ENCODE results near the gene LIMS2. TPM values are rescaled to one million over a fixed set of nuclear protein-coding genes. Genes with fewer than 3 reads are reported as not detected.

LIMS2 gene
- total RNA-seq, 2 experiments from 2014 or later: 6.1 to 7.0 TPM

DNA sequence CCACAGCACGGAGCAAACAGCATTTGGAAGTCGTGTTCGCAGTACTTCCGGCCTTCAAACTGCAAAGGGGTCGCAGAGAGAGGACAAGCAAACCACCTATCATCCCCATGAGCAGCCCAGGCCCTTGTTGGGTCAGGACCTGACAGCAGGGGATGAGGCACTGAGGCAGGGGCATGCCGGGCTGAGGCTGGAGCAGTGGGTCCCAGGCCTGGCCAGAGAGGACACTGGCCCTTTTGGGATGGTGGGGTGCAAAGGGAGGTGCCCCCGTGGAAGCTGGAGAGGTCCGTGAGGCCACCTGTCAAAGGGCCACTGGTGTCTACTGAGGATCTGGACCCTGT lies 20.5 kb downstream of the LIMS2 start:
- Histone ChIP-seq H3K4me3 (ENCODE audit: low read length) (no peak overlapping the region), H3K4me1 (ENCODE audit: insufficient read depth, low read length) (peaks cover 2% of the 10 kb centered on the region), H3K27me3 (ENCODE audit: control insufficient read depth in 1 of 2, insufficient read depth in 2 of 2, low read length in 2 of 2) (no peaks in the 10 kb centered on the region), H3K9me3 (ENCODE audit: control insufficient read depth in 1 of 2, insufficient read depth in 1 of 2, low read length in 2 of 2) (peaks cover 0 to 8% of the 10 kb centered on the region in 2 experiments), H3K36me3 (ENCODE audit: insufficient read depth, low read length) (no peaks in the 10 kb centered on the region), H3K27ac (ENCODE audit: low read depth in 1 of 2, low read length in 2 of 2) (no peak overlapping the region)
- Mint-ChIP-seq H3K4me3 (no peak overlapping the region), H3K36me3 (ENCODE audit: low read depth) (no peaks in the 10 kb centered on the region), H3K27ac (no peak overlapping the region), H3K27me3 (peaks cover under 1% of the 10 kb centered on the region), H3K9me3 (no peaks in the 10 kb centered on the region), H3K4me1 (ENCODE audit: low read depth) (peaks cover 1% of the 10 kb centered on the region)
- DNase-seq: no peak
- ChIA-PET CTCF (interaction anchor here (1.6 kb wide), 1 partner anchor 63 kb away, joined by 5 read pairs; no protein-coding TSS in a partner anchor), POLR2A (no interaction called here)
- ATAC-seq (ENCODE audit: poor library complexity): no peak
- TF ChIP-seq, protein P1, sequence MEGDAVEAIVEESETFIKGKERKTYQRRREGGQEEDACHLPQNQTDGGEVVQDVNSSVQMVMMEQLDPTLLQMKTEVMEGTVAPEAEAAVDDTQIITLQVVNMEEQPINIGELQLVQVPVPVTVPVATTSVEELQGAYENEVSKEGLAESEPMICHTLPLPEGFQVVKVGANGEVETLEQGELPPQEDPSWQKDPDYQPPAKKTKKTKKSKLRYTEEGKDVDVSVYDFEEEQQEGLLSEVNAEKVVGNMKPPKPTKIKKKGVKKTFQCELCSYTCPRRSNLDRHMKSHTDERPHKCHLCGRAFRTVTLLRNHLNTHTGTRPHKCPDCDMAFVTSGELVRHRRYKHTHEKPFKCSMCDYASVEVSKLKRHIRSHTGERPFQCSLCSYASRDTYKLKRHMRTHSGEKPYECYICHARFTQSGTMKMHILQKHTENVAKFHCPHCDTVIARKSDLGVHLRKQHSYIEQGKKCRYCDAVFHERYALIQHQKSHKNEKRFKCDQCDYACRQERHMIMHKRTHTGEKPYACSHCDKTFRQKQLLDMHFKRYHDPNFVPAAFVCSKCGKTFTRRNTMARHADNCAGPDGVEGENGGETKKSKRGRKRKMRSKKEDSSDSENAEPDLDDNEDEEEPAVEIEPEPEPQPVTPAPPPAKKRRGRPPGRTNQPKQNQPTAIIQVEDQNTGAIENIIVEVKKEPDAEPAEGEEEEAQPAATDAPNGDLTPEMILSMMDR (IDR thresholded peaks at IDR 0.05): no peak
- intact Hi-C loops (cut with DNase I, micrococcal nuclease): no loop called here

DNA sequence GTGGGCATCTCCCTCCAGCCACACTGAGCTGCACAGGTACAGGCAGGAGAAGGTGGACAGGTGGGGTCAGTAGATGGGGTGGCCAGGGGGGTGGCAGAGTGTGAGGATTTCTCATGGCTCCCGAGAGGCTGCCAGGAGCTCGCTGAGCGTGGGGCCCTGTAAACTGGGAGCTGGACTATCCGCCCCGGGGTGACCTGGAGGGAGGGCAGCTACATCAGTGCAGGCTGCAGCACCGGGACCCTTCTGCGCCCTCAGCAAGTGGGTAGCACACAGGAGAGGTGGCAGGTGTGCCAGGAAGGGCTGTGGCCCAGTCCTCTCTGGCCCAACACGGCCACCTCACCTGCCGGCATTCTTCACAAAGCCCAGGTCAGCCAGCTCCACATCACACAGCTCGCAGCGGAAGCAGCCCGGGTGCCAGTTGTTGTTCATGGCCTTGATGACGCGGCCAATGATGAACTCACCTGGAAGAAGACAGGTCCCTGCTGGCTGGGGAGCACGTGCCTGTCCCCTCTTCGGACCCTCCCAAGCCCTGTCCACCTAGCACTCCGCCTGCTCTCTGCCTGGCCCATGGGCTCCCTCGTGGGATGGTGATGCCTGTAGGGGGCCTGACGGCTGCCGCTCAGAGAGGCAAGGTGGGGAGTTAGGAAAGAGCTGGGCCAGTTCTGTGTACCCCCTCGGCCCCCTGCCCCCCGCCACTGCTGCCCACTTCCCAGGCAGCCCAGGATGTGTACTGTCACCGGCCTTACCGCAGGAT lies 21.1 kb downstream of the LIMS2 start:
- no peak for DNase-seq
- ChIA-PET CTCF (interaction anchor here (2.4 kb wide), 1 partner anchor 62 kb away, joined by 9 read pairs; no protein-coding TSS in a partner anchor), POLR2A (interaction anchor here (0.7 kb wide), 1 partner anchor 128 kb away, joined by 3 read pairs; the partner anchor contains the start of gene IWS1)
- H3K27ac ChIP-seq (ENCODE audit: low read depth in 1 of 2, low read length in 2 of 2): no peak overlapping the region
- Mint-ChIP-seq H3K9me3 (no peaks in the 10 kb centered on the region), H3K27ac (no peak overlapping the region), H3K4me1 (ENCODE audit: low read depth) (peaks cover 7% of the 10 kb centered on the region), H3K36me3 (ENCODE audit: low read depth) (no peaks in the 10 kb centered on the region), H3K4me3 (no peak overlapping the region), H3K27me3 (no peaks in the 10 kb centered on the region)
- no peak overlapping the region for H3K4me3 ChIP-seq (ENCODE audit: low read length)
- H3K27me3 ChIP-seq (ENCODE audit: control insufficient read depth in 1 of 2, insufficient read depth in 2 of 2, low read length in 2 of 2): no peaks in the 10 kb centered on the region
- no peak for ATAC-seq (ENCODE audit: poor library complexity)
- intact Hi-C loops (cut with DNase I, micrococcal nuclease): no loop called here
- H3K9me3 ChIP-seq (ENCODE audit: control insufficient read depth in 1 of 2, insufficient read depth in 1 of 2, low read length in 2 of 2): peaks cover 0 to 3% of the 10 kb centered on the region in 2 experiments
- H3K36me3 ChIP-seq (ENCODE audit: insufficient read depth, low read length): no peaks in the 10 kb centered on the region
- TF ChIP-seq, protein P1 (IDR thresholded peaks at IDR 0.05): no peak
- H3K4me1 ChIP-seq (ENCODE audit: insufficient read depth, low read length): peaks cover 8% of the 10 kb centered on the region

DNA sequence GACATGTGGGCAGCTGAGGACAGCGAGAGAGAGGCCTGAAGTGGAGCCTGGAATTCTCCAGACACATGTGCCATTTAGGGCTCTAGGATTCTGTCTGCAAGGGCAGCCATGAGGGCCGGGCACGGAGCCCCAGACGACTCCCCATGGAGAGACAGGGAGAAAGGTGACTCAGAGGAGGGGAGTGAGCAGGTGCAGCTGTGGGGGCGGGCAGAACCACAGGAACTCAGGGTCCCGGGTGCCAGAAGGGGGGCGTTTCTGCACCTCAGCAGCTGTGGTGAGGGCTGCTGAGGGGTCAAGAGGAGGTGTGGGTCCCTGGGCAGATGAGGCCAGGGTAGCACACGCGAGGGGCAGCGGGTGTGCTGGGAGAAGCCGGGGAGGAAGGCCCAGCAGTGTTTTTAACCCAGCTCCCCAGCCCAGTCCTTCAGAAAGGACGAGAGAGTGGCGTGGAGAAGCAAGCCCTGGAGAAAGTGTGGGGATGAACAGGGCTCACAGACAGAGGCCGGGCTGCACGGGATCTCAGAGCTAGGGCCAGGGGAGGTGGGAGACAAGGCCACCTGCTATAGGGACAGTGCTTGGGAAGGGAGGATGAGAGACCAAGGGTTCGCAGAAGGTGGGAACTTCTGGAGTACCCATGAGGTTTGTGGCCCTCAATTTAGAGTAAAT lies 21.8 kb downstream of the LIMS2 start:
- Mint-ChIP-seq H3K27ac (no peak overlapping the region), H3K27me3 (no peaks in the 10 kb centered on the region), H3K36me3 (ENCODE audit: low read depth) (no peaks in the 10 kb centered on the region), H3K4me1 (ENCODE audit: low read depth) (peaks cover 14% of the 10 kb centered on the region), H3K4me3 (no peak overlapping the region), H3K9me3 (no peaks in the 10 kb centered on the region)
- Histone ChIP-seq H3K9me3 (ENCODE audit: control insufficient read depth in 1 of 2, insufficient read depth in 1 of 2, low read length in 2 of 2) (no peaks in the 10 kb centered on the region), H3K36me3 (ENCODE audit: insufficient read depth, low read length) (no peaks in the 10 kb centered on the region), H3K4me3 (ENCODE audit: low read length) (no peak overlapping the region), H3K27ac (ENCODE audit: low read depth in 1 of 2, low read length in 2 of 2) (no peak overlapping the region), H3K27me3 (ENCODE audit: control insufficient read depth in 1 of 2, insufficient read depth in 2 of 2, low read length in 2 of 2) (no peaks in the 10 kb centered on the region), H3K4me1 (ENCODE audit: insufficient read depth, low read length) (peaks cover 11% of the 10 kb centered on the region)
- ChIA-PET CTCF (interaction anchor here (2.4 kb wide), 1 partner anchor 62 kb away, joined by 9 read pairs; no protein-coding TSS in a partner anchor), POLR2A (interaction anchor here (0.7 kb wide), 1 partner anchor 127 kb away, joined by 3 read pairs; the partner anchor contains the start of gene IWS1)
- TF ChIP-seq, protein P1 (IDR thresholded peaks at IDR 0.05): no peak
- no peak for DNase-seq
- ATAC-seq (ENCODE audit: poor library complexity): no peak
- intact Hi-C loops (cut with DNase I, micrococcal nuclease): no loop called here
